Mesodermal cell (in vitro differentiated cells): Measurements from ENCODE around the gene MGARP.
"Not testable (repeated sequence)": the region's sequence is repeated elsewhere in the genome, so short reads cannot be mapped to it uniquely, and the experiment has no call there.

Source experiments
- H3K27ac ChIP-seq: 2 replicates; pipeline ENCODE4 v1.7.0; 2013; ENCODE audit warnings: mild to moderate bottlenecking, low read depth, low read length, moderate library complexity; ENCODE audit not compliant: severe bottlenecking
- H3K36me3 ChIP-seq: 2 replicates; pipeline ENCODE4 v1.7.1; 2013; ENCODE audit warnings: mild to moderate bottlenecking, low read length, moderate library complexity; ENCODE audit not compliant: control insufficient read depth, insufficient read depth
- H3K4me1 ChIP-seq: one replicate; pipeline ENCODE4 v1.7.1; 2013; ENCODE audit warnings: mild to moderate bottlenecking, low read length; ENCODE audit not compliant: insufficient read depth, control insufficient read depth, poor library complexity, severe bottlenecking
- H3K4me3 ChIP-seq: 2 replicates; pipeline ENCODE4 v1.7.0; 2013; ENCODE audit warnings: low read length, control low read depth, mild to moderate bottlenecking; ENCODE audit not compliant: insufficient read depth, poor library complexity, severe bottlenecking; ENCODE audit errors: extremely low read depth
- H3K9me3 ChIP-seq: 2 replicates; pipeline ENCODE4 v1.7.1; 2013; ENCODE audit warnings: mild to moderate bottlenecking, low read length, moderate library complexity; ENCODE audit not compliant: control insufficient read depth
- WGBS, 2 experiments: methylation state at CpG; one replicate each; pipeline ENCODE4 v1.1.5; 2013; ENCODE audit warnings: missing lambda C conversion rate in 2 of 2; ENCODE audit not compliant: insufficient coverage in 2 of 2; 5-methylcytosine and 5-hydroxymethylcytosine counted together

The MGARP gene

GRCh38 chr4:139313414-139313813, 33.4 kb upstream of the MGARP start:
- H3K4me1 ChIP-seq, H3K4me3 ChIP-seq, H3K27ac ChIP-seq, H3K9me3 ChIP-seq: not testable (repeated sequence)
- peaks cover 17% of the 10 kb centered on the region for H3K36me3 ChIP-seq
- WGBS, 2 experiments, result 95 to 97% methylated on average over 6 to 8 of the region's 10 CpGs

- H3K9me3 ChIP-seq, result no peaks in the 10 kb centered on the region
- H3K4me3 ChIP-seq, result no peak overlapping the region
- WGBS, 2 experiments, result 86 to 96% methylated on average over 3 of the region's 3 CpGs
- no peak overlapping the region for H3K27ac ChIP-seq
- H3K36me3 ChIP-seq, result peaks cover 17% of the 10 kb centered on the region
- H3K4me1 ChIP-seq, result peaks cover 3% of the 10 kb centered on the region
Measured at GRCh38 chr4:139312552-139313332, 32.7 kb upstream of the MGARP start.

- WGBS, 2 experiments, result 94% methylated on average over 2 to 3 of the region's 3 CpGs
- Histone ChIP-seq H3K4me3 (no peak overlapping the region), H3K9me3 (no peaks in the 10 kb centered on the region), H3K4me1 (peaks cover 3% of the 10 kb centered on the region), H3K36me3 (peaks cover 25% of the 10 kb centered on the region), H3K27ac (no peak overlapping the region)
Measured at GRCh38 chr4:139311909-139312308, 31.9 kb upstream of the MGARP start.

GRCh38 chr4:139304920-139305319, 24.9 kb upstream of the MGARP start:
- no CpG with 5 or more reads among the region's 2 CpGs for WGBS, 2 experiments
- no peak overlapping the region for H3K4me3 ChIP-seq
- H3K9me3 ChIP-seq, result peaks cover 5% of the 10 kb centered on the region
- peaks cover 2% of the 10 kb centered on the region for H3K4me1 ChIP-seq
- no peak overlapping the region for H3K27ac ChIP-seq
- H3K36me3 ChIP-seq, result peaks cover 46% of the 10 kb centered on the region

GRCh38 chr4:139301821-139302611, 22.0 kb upstream of the MGARP start, which contains the start of gene NDUFC1:
TSS of gene NDUFC1 (minus strand) at chr4:139302477. CDS start at chr4:139295798, 6,679 bp downstream.
- 0% methylated on average over 24 to 30 of the region's 46 CpGs for WGBS, 2 experiments
- H3K4me3 ChIP-seq, result peak within 1 kb of the TSS; percentile 95
- peaks cover 28% of the 10 kb centered on the region for H3K36me3 ChIP-seq
- H3K27ac ChIP-seq, result peak within 1 kb of the TSS; percentile 93
- H3K9me3 ChIP-seq, result peaks cover 5% of the 10 kb centered on the region
- peaks cover 11% of the 10 kb centered on the region for H3K4me1 ChIP-seq

- peak within 1 kb of the TSS; percentile 93 for H3K27ac ChIP-seq
- H3K4me3 ChIP-seq, result peak within 1 kb of the TSS; percentile 95
- peaks cover 5% of the 10 kb centered on the region for H3K9me3 ChIP-seq
- peaks cover 22% of the 10 kb centered on the region for H3K36me3 ChIP-seq
- H3K4me1 ChIP-seq, result peaks cover 11% of the 10 kb centered on the region
- 0 to 1% methylated on average over 50 to 56 of the region's 61 CpGs for WGBS, 2 experiments
Measured at GRCh38 chr4:139301113-139301820, 21.2 kb upstream of the MGARP start, which contains the start of gene NAA15. TSS of gene NAA15 (plus strand) at chr4:139301505. CDS start at chr4:139301778, 273 bp downstream.

GRCh38 chr4:139300431-139301112, 20.5 kb upstream of the MGARP start:
- 1 to 4% methylated on average over 8 to 13 of the region's 16 CpGs for WGBS, 2 experiments
- Histone ChIP-seq H3K36me3 (peaks cover 17% of the 10 kb centered on the region), H3K4me1 (peaks cover 11% of the 10 kb centered on the region), H3K4me3 (peak overlapping the region; percentile 95), H3K27ac (peak overlapping the region; percentile 93), H3K9me3 (peaks cover 5% of the 10 kb centered on the region)

GRCh38 chr4:139299536-139299935, 19.5 kb upstream of the MGARP start:
- peaks cover 9% of the 10 kb centered on the region for H3K36me3 ChIP-seq
- 100% methylated on average over 1 of the region's 1 CpG; no CpG with 5 or more reads in 1 of the 2 experiments for WGBS, 2 experiments
- peaks cover under 1% of the 10 kb centered on the region for H3K9me3 ChIP-seq
- H3K27ac ChIP-seq, result no peak overlapping the region
- H3K4me1 ChIP-seq, result peaks cover 11% of the 10 kb centered on the region
- peak overlapping the region; percentile 95 for H3K4me3 ChIP-seq

GRCh38 chr4:139297001-139297410, 17.0 kb upstream of the MGARP start:
- H3K27ac ChIP-seq, result no peak overlapping the region
- WGBS, 2 experiments, result 88 to 90% methylated on average over 1 to 2 of the region's 2 CpGs
- H3K4me1 ChIP-seq, result peaks cover 11% of the 10 kb centered on the region
- H3K4me3 ChIP-seq, result no peak overlapping the region
- peaks cover 25% of the 10 kb centered on the region for H3K36me3 ChIP-seq
- H3K9me3 ChIP-seq, result no peaks in the 10 kb centered on the region

- Histone ChIP-seq H3K4me3 (peak overlapping the region; percentile 62), H3K36me3 (peaks cover 34% of the 10 kb centered on the region), H3K9me3 (no peaks in the 10 kb centered on the region), H3K27ac (no peak overlapping the region), H3K4me1 (peaks cover 11% of the 10 kb centered on the region)
- WGBS, 2 experiments, result no CpG with 5 or more reads among the region's 6 CpGs
Measured at GRCh38 chr4:139295942-139296299, 15.9 kb upstream of the MGARP start.
